Activated CD4-positive, alpha-beta T cell treated with anti-CD3 and anti-CD28 coated beads for 36 hours (primary cell): ENCODE measurements around the gene HMHB1. TPM values are rescaled to one million over a fixed set of nuclear protein-coding genes. Genes with fewer than 3 reads are reported as not detected.

Experiments
- ATAC-seq: fragments of 200-7000 bp; cut with Tn5 transposase; one replicate; pipeline ENCODE4 v1.10.0; 2021; ENCODE audit warnings: mild to moderate bottlenecking, moderate library complexity
- CTCF ChIA-PET: fragments of 350-600 bp; sonication (Branson Sonifier 250); formaldehyde crosslinking; loops from one replicate; lab custom pipeline; 2021; ENCODE audit warnings: antibody characterized with exemption; lab: Charles Lee
- POLR2A ChIA-PET: fragments of 350-600 bp; sonication (Branson Sonifier 250); formaldehyde crosslinking; loops from one replicate; lab custom pipeline; 2021; ENCODE audit warnings: antibody characterized with exemption, inconsistent platforms; lab: Charles Lee
- DNase-seq: peaks from one replicate; pipeline ENCODE4 v3.0.0-alpha.2; 2020
- H3K27ac Mint-ChIP-seq: one replicate; pipeline ENCODE4 v1.8.0; 2021; ENCODE audit warnings: mixed read lengths
- H3K27me3 Mint-ChIP-seq: one replicate; pipeline ENCODE4 v1.8.0; 2021; ENCODE audit warnings: mixed read lengths
- H3K36me3 Mint-ChIP-seq: one replicate; pipeline ENCODE4 v1.8.0; 2021; ENCODE audit warnings: low read depth, mixed read lengths
- H3K4me1 Mint-ChIP-seq: one replicate; pipeline ENCODE4 v1.8.0; 2021; ENCODE audit warnings: mixed read lengths
- H3K4me3 Mint-ChIP-seq: one replicate; pipeline ENCODE4 v1.8.0; 2021; ENCODE audit warnings: mild to moderate bottlenecking, moderate library complexity, mixed read lengths
- H3K9me3 Mint-ChIP-seq: one replicate; pipeline ENCODE4 v1.8.0; 2021; ENCODE audit warnings: low read depth, mixed read lengths
- intact Hi-C, 2 experiments: fragments of 100-400 bp; cut with DNase I in 1 of 2; cut with micrococcal nuclease in 1 of 2; formaldehyde crosslinking; loops; one replicate each; pipeline versions ENCODE4 v1.14.2 to v1.15.1; 2022 to 2024; cut with DNase I, micrococcal nuclease
- total RNA-seq, 2 experiments: library from RNA; stranded (reverse); gene quantifications; one replicate each; pipeline ENCODE4 v1.2.3, GENCODE V29; 2021

The HMHB1 gene
- total RNA-seq, 2 experiments from 2014 or later = not detected

DNA sequence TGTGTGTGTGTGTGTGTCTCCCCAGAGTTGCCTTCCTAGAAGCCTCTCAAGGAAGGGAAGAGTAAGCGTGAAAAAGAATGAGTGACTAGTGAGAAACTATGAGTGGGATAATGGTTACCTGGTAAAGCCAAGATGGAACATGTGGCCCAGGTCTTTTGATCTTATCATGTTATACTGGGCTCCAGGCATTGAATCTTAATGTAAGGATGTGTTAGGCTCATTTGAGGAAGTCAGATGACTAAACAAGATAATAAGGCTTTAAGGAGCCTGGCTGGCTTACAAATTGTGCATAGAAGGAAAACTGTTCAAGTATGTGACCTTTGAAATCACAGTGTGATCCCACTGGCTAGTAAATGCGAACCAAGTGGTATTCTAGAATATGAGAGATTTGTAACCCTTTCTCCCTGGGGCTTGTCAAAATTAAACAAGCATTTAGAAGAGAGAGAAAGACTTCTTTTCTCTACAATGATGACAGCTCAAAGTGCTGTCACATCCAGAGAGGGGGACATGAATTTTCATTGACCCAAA is 29.9 kb upstream of the HMHB1 start:
- ATAC-seq = no peak
- intact Hi-C loops = no loop called here
- Mint-ChIP-seq H3K36me3 (no peaks in the 10 kb centered on the region), H3K27me3 (peaks cover 2% of the 10 kb centered on the region), H3K27ac (no peak overlapping the region), H3K4me1 (no peaks in the 10 kb centered on the region), H3K4me3 (no peak overlapping the region), H3K9me3 (peaks cover 5% of the 10 kb centered on the region)
- CTCF ChIA-PET = interaction anchor here (0.8 kb wide), 1 partner anchor 267 kb away, joined by 3 read pairs; no protein-coding TSS in a partner anchor
- POLR2A ChIA-PET = no interaction called here
- no peak for DNase-seq

DNA sequence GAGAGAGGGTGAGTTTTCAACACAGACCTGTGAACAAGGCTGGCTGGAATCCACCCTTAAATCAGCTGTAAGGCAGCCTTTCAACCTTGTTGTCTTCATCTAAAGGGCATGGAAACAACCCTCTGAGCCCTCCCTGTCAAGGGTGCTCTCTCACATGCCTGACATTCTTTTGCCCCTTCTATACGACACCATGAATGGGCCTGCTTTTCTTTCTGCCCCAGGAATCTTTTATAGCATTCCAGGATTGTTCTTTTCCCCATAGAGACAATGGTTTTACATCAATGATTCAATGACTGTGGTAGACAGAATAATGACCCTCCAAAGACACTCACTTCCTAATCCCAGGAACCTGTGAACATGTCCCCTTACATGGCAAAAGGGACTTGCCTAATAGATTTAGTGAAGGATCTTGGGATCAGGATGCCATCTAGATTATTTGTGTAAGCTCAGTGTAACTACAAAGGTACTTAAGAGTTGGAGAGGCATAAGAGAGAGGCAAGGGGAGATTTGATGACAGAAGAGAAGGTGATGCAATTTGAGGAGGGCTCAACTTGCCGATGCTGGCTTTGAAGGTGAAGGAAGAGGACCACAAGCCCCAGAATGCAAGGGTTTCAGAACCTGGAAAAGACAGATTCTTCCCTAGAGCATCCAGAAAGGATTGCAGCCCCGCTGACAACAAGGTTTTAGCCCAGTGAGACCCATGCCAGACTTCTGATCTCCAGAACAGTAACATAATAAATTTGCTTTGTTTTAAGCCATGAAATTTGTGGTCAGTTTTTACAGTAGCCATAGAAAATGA is 29.2 kb upstream of the HMHB1 start:
- ChIA-PET POLR2A (no interaction called here), CTCF (interaction anchor here (0.8 kb wide), 1 partner anchor 266 kb away, joined by 3 read pairs; no protein-coding TSS in a partner anchor)
- Mint-ChIP-seq H3K27me3 (peaks cover 2% of the 10 kb centered on the region), H3K27ac (no peak overlapping the region), H3K36me3 (no peaks in the 10 kb centered on the region), H3K4me1 (no peaks in the 10 kb centered on the region), H3K4me3 (no peak overlapping the region), H3K9me3 (peaks cover 5% of the 10 kb centered on the region)
- intact Hi-C loops = no loop called here
- ATAC-seq = no peak
- DNase-seq = no peak

DNA sequence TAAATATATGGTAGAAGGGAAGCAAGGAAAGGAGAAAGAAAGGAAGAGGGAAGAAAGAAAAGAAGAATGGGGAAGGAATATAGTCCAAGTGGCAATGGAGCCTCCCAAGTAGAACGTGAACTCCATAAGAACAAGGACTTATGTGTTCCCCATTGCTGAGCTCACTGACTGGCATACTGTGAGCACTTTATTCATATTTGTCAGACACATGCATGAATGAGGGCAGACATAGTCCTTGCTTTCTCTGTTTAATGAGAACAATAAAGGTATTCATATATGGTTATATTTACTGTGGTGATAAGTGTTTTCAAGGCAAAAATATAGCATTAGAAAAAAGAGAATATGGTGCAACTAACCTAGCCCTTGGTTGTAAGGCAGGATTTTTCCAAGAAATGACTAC is 23.6 kb upstream of the HMHB1 start:
- Mint-ChIP-seq H3K4me1 (peaks cover 8% of the 10 kb centered on the region), H3K27ac (no peak overlapping the region), H3K27me3 (peaks cover 2% of the 10 kb centered on the region), H3K4me3 (no peak overlapping the region), H3K36me3 (no peaks in the 10 kb centered on the region), H3K9me3 (no peaks in the 10 kb centered on the region)
- intact Hi-C loops = no loop called here
- DNase-seq (no peak), ATAC-seq (no peak)
- ChIA-PET CTCF (no interaction called here), POLR2A (no interaction called here)

DNA sequence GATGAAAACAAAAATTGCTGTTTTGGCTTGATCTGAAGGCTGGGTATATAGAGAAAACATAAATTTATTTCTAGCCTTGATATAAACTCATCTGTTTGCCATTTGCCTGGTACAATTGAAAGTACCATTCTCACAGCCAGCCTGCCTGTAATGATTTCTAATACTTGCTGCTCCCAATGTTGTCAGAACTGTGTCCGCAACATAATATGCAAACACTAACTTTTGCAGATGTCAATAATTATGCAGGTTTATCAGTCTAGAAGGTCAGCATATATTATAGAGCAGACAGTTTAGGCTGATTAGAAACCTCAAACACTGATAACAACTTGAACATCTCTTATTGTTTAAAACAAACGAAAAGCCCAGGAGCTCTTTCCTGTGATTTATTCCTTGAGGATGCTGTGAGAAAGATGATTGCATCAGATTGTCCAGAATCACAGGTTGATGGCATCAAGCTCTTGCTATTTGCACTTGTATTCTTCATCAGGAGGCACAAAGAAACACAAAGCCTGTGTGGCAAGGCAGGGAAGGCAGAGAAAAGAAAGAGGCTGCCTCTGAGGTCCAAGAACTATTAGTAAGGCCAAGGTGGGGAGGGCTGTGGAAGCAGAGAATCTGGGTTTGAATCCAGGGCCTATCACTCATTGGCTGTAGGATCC is 21.4 kb upstream of the HMHB1 start:
- POLR2A ChIA-PET = no interaction called here
- DNase-seq (no peak), ATAC-seq (no peak)
- Mint-ChIP-seq H3K36me3 (no peaks in the 10 kb centered on the region), H3K27me3 (no peaks in the 10 kb centered on the region), H3K27ac (no peak overlapping the region), H3K4me1 (peaks cover 8% of the 10 kb centered on the region), H3K4me3 (no peak overlapping the region), H3K9me3 (no peaks in the 10 kb centered on the region)
- intact Hi-C loops = no loop called here
- CTCF ChIA-PET = interaction anchor here (1.0 kb wide), 1 partner anchor 32 kb away, joined by 3 read pairs; no protein-coding TSS in a partner anchor

DNA sequence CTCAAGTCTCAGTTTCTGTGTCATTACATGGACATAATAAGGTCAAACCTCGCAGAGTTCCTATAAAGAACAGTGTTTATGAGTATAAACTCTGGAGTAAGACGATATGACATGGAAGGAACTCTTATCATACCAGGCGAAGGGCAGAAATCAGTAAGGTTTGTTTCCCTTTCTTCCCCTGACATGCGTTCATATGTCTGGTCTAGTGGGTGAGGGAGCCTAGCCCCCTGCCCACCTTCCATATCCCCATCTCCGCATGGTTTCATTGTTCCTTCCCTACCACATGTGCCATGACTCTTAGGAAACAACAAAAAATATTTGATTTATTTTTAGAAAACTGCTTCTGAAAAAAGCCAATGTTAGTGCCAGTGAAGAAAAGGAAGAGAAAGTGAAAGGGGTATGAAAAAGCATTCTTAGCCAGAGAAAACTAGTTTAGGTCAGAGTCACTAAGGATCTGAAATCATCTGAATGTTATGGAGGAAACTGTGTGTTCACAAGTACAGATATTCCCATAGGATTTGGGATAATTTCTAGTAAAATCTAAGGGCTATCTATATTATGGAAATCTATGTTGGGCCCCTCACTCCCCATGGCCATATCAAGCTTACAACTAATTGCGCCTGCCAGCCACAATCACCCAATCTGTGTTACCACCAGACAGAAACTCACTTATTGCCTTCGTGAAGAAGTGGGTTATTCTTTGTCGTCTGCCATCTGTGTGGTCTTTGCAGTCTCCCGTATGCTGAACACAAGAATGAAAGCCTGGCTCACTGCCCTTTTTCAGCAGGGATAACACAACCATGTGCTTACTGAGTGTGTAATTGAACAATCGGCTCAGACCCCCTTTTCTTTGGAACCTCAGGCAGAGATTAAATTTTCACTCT is 19.9 kb upstream of the HMHB1 start:
- POLR2A ChIA-PET = no interaction called here
- no peak overlapping the region for H3K4me3 Mint-ChIP-seq
- H3K36me3 Mint-ChIP-seq = no peaks in the 10 kb centered on the region
- peaks cover 8% of the 10 kb centered on the region for H3K4me1 Mint-ChIP-seq
- H3K9me3 Mint-ChIP-seq = no peaks in the 10 kb centered on the region
- ATAC-seq (peak; percentile 30), DNase-seq (no peak)
- intact Hi-C loops = no loop called here
- no peaks in the 10 kb centered on the region for H3K27me3 Mint-ChIP-seq
- CTCF ChIA-PET = no interaction called here
- peak overlapping the region; percentile 15 for H3K27ac Mint-ChIP-seq

GRCh38 chr5:143793249-143793648 is 18.7 kb upstream of the HMHB1 start:
- H3K4me1 Mint-ChIP-seq = peaks cover 8% of the 10 kb centered on the region
- CTCF ChIA-PET = interaction anchor here (0.5 to 0.6 kb wide), 2 partner anchors 871 to 1241 kb away, joined by 3 read pairs; no protein-coding TSS in a partner anchor
- POLR2A ChIA-PET = no interaction called here
- no peak for ATAC-seq
- H3K36me3 Mint-ChIP-seq = no peaks in the 10 kb centered on the region
- H3K27ac Mint-ChIP-seq = no peak overlapping the region
- DNase-seq = no peak
- H3K4me3 Mint-ChIP-seq = no peak overlapping the region
- H3K27me3 Mint-ChIP-seq = no peaks in the 10 kb centered on the region
- no peaks in the 10 kb centered on the region for H3K9me3 Mint-ChIP-seq
- intact Hi-C loops = no loop called here

- Mint-ChIP-seq H3K4me3 (no peak overlapping the region), H3K36me3 (no peaks in the 10 kb centered on the region), H3K27ac (no peak overlapping the region), H3K4me1 (peaks cover 8% of the 10 kb centered on the region), H3K9me3 (no peaks in the 10 kb centered on the region), H3K27me3 (no peaks in the 10 kb centered on the region)
- DNase-seq = no peak
- intact Hi-C loops = no loop called here
- ChIA-PET CTCF (interaction anchor here (1.2 kb wide), 1 partner anchor 10 kb away, joined by 4 read pairs; no protein-coding TSS in a partner anchor), POLR2A (no interaction called here)
- no peak for ATAC-seq
These were observed 15.8 kb upstream of the HMHB1 start for GRCh38 chr5:143796125-143796524.

GRCh38 chr5:143796753-143797152 is 15.2 kb upstream of the HMHB1 start:
- ChIA-PET CTCF (no interaction called here), POLR2A (interaction anchor here (0.6 kb wide), 1 partner anchor 215 kb away, joined by 3 read pairs; no protein-coding TSS in a partner anchor)
- Mint-ChIP-seq H3K4me3 (no peak overlapping the region), H3K4me1 (peaks cover 8% of the 10 kb centered on the region), H3K27ac (no peak overlapping the region), H3K36me3 (no peaks in the 10 kb centered on the region), H3K9me3 (no peaks in the 10 kb centered on the region), H3K27me3 (no peaks in the 10 kb centered on the region)
- intact Hi-C loops = no loop called here
- DNase-seq = no peak
- no peak for ATAC-seq

GRCh38 chr5:143800715-143801114 is 11.2 kb upstream of the HMHB1 start:
- POLR2A ChIA-PET = no interaction called here
- H3K4me3 Mint-ChIP-seq = no peak overlapping the region
- intact Hi-C loops = no loop called here
- no peaks in the 10 kb centered on the region for H3K4me1 Mint-ChIP-seq
- no peak overlapping the region for H3K27ac Mint-ChIP-seq
- no peaks in the 10 kb centered on the region for H3K9me3 Mint-ChIP-seq
- DNase-seq (no peak), ATAC-seq (no peak)
- CTCF ChIA-PET = interaction anchor here (0.6 to 1.6 kb wide), 5 partner anchors 19 to 560 kb away, joined by 3 to 4 read pairs (median 3); no protein-coding TSS in a partner anchor
- H3K27me3 Mint-ChIP-seq = no peaks in the 10 kb centered on the region
- H3K36me3 Mint-ChIP-seq = no peaks in the 10 kb centered on the region

- CTCF ChIA-PET = interaction anchor here (0.6 to 1.6 kb wide), 4 partner anchors 13 to 329 kb away, joined by 3 to 4 read pairs (median 3); no protein-coding TSS in a partner anchor
- DNase-seq = no peak
- no peak for ATAC-seq
- Mint-ChIP-seq H3K27ac (no peak overlapping the region), H3K9me3 (no peaks in the 10 kb centered on the region), H3K4me3 (no peak overlapping the region), H3K4me1 (no peaks in the 10 kb centered on the region), H3K27me3 (no peaks in the 10 kb centered on the region), H3K36me3 (no peaks in the 10 kb centered on the region)
- intact Hi-C loops = no loop called here
- POLR2A ChIA-PET = interaction anchor here (0.6 kb wide), 1 partner anchor 19 kb away, joined by 3 read pairs; no protein-coding TSS in a partner anchor
These were observed 10.6 kb upstream of the HMHB1 start for GRCh38 chr5:143801252-143801939.
